Astrocyte (in vitro differentiated cells and primary cell): Measurements from ENCODE around the gene CFAP157. TPM values are rescaled to one million over a fixed set of nuclear protein-coding genes. Genes with fewer than 3 reads are reported as not detected.

ENCODE experiments used
- DNase-seq: peaks from one replicate; pipeline ENCODE4 v3.0.0-alpha.2; 2010; ENCODE audit warnings: low read depth
- FAIRE-seq: peaks from 2 replicates; lab custom pipeline; 2011; peaks lifted over from hg19 to GRCh38; lab: Jason Lieb, UNC
- H2AFZ ChIP-seq: 2 replicates; pipeline ENCODE4 v1.6.0; 2012; ENCODE audit warnings: low read depth, low read length, inconsistent platforms
- H3K27ac ChIP-seq: 2 replicates; pipeline ENCODE4 v1.5.1; 2011; ENCODE audit warnings: low read depth, low read length, inconsistent platforms
- H3K27me3 ChIP-seq: 2 replicates; pipeline ENCODE4 v1.6.0; 2011; ENCODE audit warnings: low read length, inconsistent platforms; ENCODE audit not compliant: insufficient read depth
- H3K36me3 ChIP-seq: 2 replicates; pipeline ENCODE4 v1.5.1; 2011; ENCODE audit warnings: low read length, inconsistent platforms; ENCODE audit not compliant: insufficient read depth
- H3K4me1 ChIP-seq: 2 replicates; pipeline ENCODE4 v1.5.1; 2011; ENCODE audit warnings: low read length, inconsistent platforms; ENCODE audit not compliant: insufficient read depth
- H3K4me2 ChIP-seq: 2 replicates; pipeline ENCODE4 v1.6.0; 2012; ENCODE audit warnings: low read length, inconsistent platforms
- H3K4me3 ChIP-seq: 2 replicates; pipeline ENCODE4 v1.5.1; 2011; ENCODE audit warnings: low read depth, mild to moderate bottlenecking, low read length, inconsistent platforms; ENCODE audit not compliant: insufficient read depth
- H3K79me2 ChIP-seq: 2 replicates; pipeline ENCODE4 v1.6.0; 2012; ENCODE audit warnings: mild to moderate bottlenecking, low read length, inconsistent platforms; ENCODE audit not compliant: insufficient read depth
- H3K9ac ChIP-seq: 2 replicates; pipeline ENCODE4 v1.6.0; 2012; ENCODE audit warnings: mild to moderate bottlenecking, low read length, inconsistent platforms
- H3K9me3 ChIP-seq: 2 replicates; pipeline ENCODE4 v1.5.1; 2012; ENCODE audit warnings: low read depth, mild to moderate bottlenecking, low read length, inconsistent platforms; ENCODE audit not compliant: insufficient read depth
- H4K20me1 ChIP-seq: 2 replicates; pipeline ENCODE4 v1.6.0; 2012; ENCODE audit warnings: low read length, inconsistent platforms; ENCODE audit not compliant: insufficient read depth
- H3K27ac Mint-ChIP-seq: one replicate; pipeline ENCODE4 v1.8.0; 2021; ENCODE audit warnings: mild to moderate bottlenecking, mixed read lengths; ENCODE audit not compliant: unreplicated experiment
- H3K27me3 Mint-ChIP-seq: one replicate; pipeline ENCODE4 v1.8.0; 2021; ENCODE audit warnings: low read depth, mixed read lengths; ENCODE audit not compliant: unreplicated experiment
- H3K36me3 Mint-ChIP-seq: one replicate; pipeline ENCODE4 v1.8.0; 2021; ENCODE audit warnings: low read depth, mixed read lengths; ENCODE audit not compliant: unreplicated experiment
- H3K4me1 Mint-ChIP-seq: one replicate; pipeline ENCODE4 v1.8.0; 2021; ENCODE audit warnings: low read depth, mixed read lengths; ENCODE audit not compliant: unreplicated experiment
- H3K4me3 Mint-ChIP-seq: one replicate; pipeline ENCODE4 v1.8.0; 2021; ENCODE audit warnings: mild to moderate bottlenecking, moderate library complexity, mixed read lengths; ENCODE audit not compliant: unreplicated experiment
- H3K9me3 Mint-ChIP-seq: one replicate; pipeline ENCODE4 v1.8.0; 2021; ENCODE audit warnings: mild to moderate bottlenecking, mixed read lengths; ENCODE audit not compliant: unreplicated experiment
- EZH2 ChIP-seq: IDR thresholded peaks from 2 replicates; pipeline ENCODE4 v1.6.1; 2012; ENCODE audit warnings: mild to moderate bottlenecking, low read length, inconsistent platforms; ENCODE audit not compliant: insufficient read depth
- total RNA-seq: library from RNA; stranded (reverse); gene quantifications from 2 replicates; pipeline ENCODE4 v1.2.1, GENCODE V29; 2021
- TF ChIP-seq, protein P1 (sequence below): IDR thresholded peaks from 2 replicates; pipeline ENCODE4 v1.5.1; 2011; ENCODE audit warnings: low read depth, mild to moderate bottlenecking, inconsistent platforms, low read length, moderate library complexity; ENCODE audit not compliant: insufficient read depth

Gene CFAP157
- total RNA-seq, 1 donor from 2014 or later, result 0.09 TPM

DNA sequence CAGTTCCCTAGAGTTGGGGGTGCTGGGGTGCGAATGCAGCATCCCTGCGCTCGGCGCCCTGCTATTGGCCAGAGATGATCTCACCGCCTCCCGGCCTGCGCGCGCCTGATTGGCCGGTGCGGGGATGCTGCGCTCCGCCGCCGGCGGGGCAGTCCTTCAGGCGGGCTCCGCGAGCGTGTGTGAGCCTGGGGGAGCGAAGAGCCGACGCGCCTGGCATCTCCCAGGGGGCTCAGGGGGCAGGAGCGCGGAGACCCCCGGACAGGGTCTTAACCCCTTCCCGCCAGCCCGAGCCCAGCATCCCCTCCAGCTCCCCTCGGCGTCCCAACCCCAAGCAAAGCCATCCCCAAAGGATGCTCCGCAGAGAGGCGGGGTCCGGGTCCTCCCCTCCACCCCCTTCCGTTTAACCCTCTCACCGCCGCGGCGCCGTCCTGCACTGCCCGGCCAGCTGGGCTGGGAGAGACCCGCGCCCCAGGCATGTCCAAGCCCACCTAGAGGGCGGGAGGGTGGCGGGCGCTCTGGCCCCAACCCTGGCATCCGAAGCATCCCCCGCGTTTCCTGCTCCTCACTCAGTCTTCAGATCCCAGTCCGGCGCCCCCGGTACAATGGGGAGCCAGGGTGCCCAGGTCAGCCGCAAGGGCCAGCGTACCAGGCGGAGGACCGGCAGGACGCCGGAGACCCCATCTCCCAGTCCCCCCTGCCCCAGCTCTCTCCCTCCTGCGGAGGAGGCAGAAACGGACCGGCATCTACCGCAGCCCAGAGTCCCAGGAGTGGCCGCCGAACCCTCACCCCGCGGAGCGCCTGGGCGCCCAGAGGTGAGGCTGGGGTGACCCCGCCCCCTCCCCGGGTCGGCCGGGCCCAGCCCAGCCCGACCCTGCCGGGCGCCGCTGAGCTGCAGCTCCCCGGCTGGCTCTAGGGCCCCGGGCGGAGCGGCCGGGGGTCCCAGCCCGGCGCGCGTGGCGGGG is 47.6 kb downstream of the CFAP157 start:
- Histone ChIP-seq H4K20me1 (peaks cover 18% of the 10 kb centered on the region), H3K9ac (no peak overlapping the region), H3K27ac (no peak overlapping the region), H3K27me3 (peaks cover 18% of the 10 kb centered on the region), H3K36me3 (no peaks in the 10 kb centered on the region), H3K4me3 (no peak overlapping the region), H3K79me2 (no peaks in the 10 kb centered on the region), H2AFZ (no peak overlapping the region), H3K9me3 (no peaks in the 10 kb centered on the region), H3K4me2 (peak overlapping the region; percentile 62), H3K4me1 (no peaks in the 10 kb centered on the region)
- no peak for FAIRE-seq
- Mint-ChIP-seq H3K4me1 (peaks cover 5% of the 10 kb centered on the region), H3K27ac (no peak overlapping the region), H3K9me3 (no peaks in the 10 kb centered on the region), H3K27me3 (peaks cover 36% of the 10 kb centered on the region), H3K36me3 (peaks cover 3% of the 10 kb centered on the region), H3K4me3 (no peak overlapping the region)
- DNase-seq, result no peak
- TF ChIP-seq, protein P1, sequence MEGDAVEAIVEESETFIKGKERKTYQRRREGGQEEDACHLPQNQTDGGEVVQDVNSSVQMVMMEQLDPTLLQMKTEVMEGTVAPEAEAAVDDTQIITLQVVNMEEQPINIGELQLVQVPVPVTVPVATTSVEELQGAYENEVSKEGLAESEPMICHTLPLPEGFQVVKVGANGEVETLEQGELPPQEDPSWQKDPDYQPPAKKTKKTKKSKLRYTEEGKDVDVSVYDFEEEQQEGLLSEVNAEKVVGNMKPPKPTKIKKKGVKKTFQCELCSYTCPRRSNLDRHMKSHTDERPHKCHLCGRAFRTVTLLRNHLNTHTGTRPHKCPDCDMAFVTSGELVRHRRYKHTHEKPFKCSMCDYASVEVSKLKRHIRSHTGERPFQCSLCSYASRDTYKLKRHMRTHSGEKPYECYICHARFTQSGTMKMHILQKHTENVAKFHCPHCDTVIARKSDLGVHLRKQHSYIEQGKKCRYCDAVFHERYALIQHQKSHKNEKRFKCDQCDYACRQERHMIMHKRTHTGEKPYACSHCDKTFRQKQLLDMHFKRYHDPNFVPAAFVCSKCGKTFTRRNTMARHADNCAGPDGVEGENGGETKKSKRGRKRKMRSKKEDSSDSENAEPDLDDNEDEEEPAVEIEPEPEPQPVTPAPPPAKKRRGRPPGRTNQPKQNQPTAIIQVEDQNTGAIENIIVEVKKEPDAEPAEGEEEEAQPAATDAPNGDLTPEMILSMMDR, result no peak
- TF ChIP-seq EZH2, result peak; percentile 73

DNA sequence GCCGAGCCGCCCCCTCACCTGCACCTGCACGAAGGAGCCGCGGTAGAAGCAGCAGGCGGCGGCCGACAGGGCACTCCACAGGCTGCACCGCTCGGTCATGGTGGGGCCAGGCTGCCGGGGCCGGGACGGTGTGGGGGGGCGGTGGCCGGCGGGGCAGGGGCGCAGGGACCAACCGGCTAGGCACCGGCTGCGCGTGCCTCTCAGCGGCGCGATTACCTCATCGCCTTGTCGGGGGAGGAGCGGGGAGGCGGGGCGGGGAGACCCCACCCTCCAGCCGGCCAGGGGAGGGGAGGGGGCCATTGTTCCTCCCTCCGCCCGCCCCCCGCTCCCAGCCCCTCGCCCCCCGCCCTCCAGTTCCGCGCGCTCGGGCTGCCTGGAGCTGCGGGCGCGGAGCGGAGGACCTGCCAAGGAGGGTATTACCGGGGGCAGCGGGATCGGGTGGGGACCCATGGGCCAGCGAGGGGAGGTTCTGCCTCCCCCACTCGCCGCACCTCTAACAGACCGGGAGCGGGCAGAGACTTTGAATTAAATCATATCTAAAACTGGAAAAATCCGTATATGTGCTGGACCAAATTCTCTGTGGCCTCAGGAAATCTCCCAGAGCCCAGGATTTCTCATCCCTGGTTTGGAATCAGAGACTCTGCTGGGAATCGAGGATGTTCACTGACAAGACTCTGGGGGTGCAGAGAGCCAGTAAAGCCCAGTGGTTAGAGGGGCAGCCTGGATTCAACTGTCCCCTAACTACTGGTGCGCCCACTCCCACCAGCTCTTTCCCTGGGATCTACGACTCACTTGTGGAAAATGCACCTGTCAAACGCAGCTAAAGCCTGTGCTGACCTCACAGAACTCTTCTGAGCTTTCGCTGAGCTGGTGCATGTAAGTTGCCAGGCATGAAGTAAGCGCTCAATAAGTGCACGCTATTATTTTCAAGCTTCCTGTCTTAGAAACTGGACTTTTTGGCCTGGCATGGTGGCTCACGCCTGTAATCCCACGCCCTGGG is 48.6 kb downstream of the CFAP157 start:
- no peaks in the 10 kb centered on the region for H3K36me3 ChIP-seq
- Mint-ChIP-seq H3K9me3 (no peaks in the 10 kb centered on the region), H3K4me1 (peaks cover 5% of the 10 kb centered on the region), H3K27ac (no peak overlapping the region), H3K4me3 (no peak overlapping the region), H3K27me3 (peaks cover 33% of the 10 kb centered on the region), H3K36me3 (peaks cover 1% of the 10 kb centered on the region)
- no peaks in the 10 kb centered on the region for H3K9me3 ChIP-seq
- FAIRE-seq, result no peak
- H3K79me2 ChIP-seq, result no peaks in the 10 kb centered on the region
- no peak overlapping the region for H3K4me3 ChIP-seq
- no peak overlapping the region for H2AFZ ChIP-seq
- DNase-seq, result no peak
- H3K27me3 ChIP-seq, result peaks cover 18% of the 10 kb centered on the region
- no peaks in the 10 kb centered on the region for H3K4me1 ChIP-seq
- H3K27ac ChIP-seq, result no peak overlapping the region
- no peak overlapping the region for H3K9ac ChIP-seq
- TF ChIP-seq, protein P1, result no peak
- no peak for TF ChIP-seq EZH2
- no peak overlapping the region for H3K4me2 ChIP-seq
- H4K20me1 ChIP-seq, result peaks cover 18% of the 10 kb centered on the region
